Erythroblast (primary cell): ENCODE results near the gene CDKN1A.

Experiments
- GATA1 ChIP-seq: IDR thresholded peaks from 2 replicates; pipeline ENCODE4 v1.6.1; 2011; ENCODE audit warnings: low read depth, mild to moderate bottlenecking, control low read depth, low read length, moderate library complexity
- POLR2A ChIP-seq: IDR thresholded peaks from 2 replicates; pipeline ENCODE4 v1.6.1; 2011; ENCODE audit warnings: mild to moderate bottlenecking, low read length

- TF ChIP-seq POLR2A (no peak), GATA1 (no peak)
These were observed 42.0 kb downstream of the CDKN1A start for GRCh38 chr6:36720251-36721141.
